AG04449 (cell line): Measurements from ENCODE around the gene TMEM51.

Source experiments
- CTCF ChIA-PET: fragments of 350-600 bp; formaldehyde crosslinking; extraction: SDS; loops from one replicate; lab custom pipeline; 2021; ENCODE audit warnings: antibody characterized with exemption; lab: Yijun Ruan, JAX
- POLR2A ChIA-PET: fragments of 400-600, 350-600 bp; formaldehyde crosslinking; extraction: SDS; loops from one replicate; lab custom pipeline; 2020; ENCODE audit warnings: antibody characterized with exemption, inconsistent platforms; lab: Yijun Ruan, JAX
- DNase-seq: peaks from one replicate; pipeline ENCODE4 v3.0.0-alpha.2; 2010; ENCODE audit warnings: low read depth, low spot score
- H3K4me3 ChIP-seq: 2 replicates; pipeline ENCODE4 v1.5.1; 2011; ENCODE audit warnings: low read depth, mild to moderate bottlenecking, control low read depth, low read length
- CTCF ChIP-seq: IDR thresholded peaks from one replicate; pipeline ENCODE4 v1.5.1; 2011; ENCODE audit warnings: mild to moderate bottlenecking, moderate library complexity, low read length, control low read depth, inconsistent platforms; ENCODE audit not compliant: insufficient read depth; ENCODE audit errors: missing control alignments

The TMEM51 gene

GRCh38 chr1:15188130-15188524 lies 34.6 kb downstream of the TMEM51 start:
- H3K4me3 ChIP-seq: no peak overlapping the region
- TF ChIP-seq CTCF: no peak
- DNase-seq: no peak
- CTCF ChIA-PET: interaction anchor here (1.4 to 1.6 kb wide), 2 partner anchors 34 to 35 kb away, joined by 3 read pairs; no protein-coding TSS in a partner anchor
- POLR2A ChIA-PET: no interaction called here

- ChIA-PET CTCF (interaction anchor here (1.3 to 1.6 kb wide), 3 partner anchors 20 to 36 kb away, joined by 3 to 4 read pairs (median 3); no protein-coding TSS in a partner anchor), POLR2A (no interaction called here)
- DNase-seq: no peak
- no peak overlapping the region for H3K4me3 ChIP-seq
- no peak for TF ChIP-seq CTCF
Observed at GRCh38 chr1:15188678-15189077, 35.1 kb downstream of the TMEM51 start.

GRCh38 chr1:15189692-15190370 lies 36.3 kb downstream of the TMEM51 start:
- no peak for TF ChIP-seq CTCF
- ChIA-PET CTCF (interaction anchor here (1.3 kb wide), 1 partner anchor 21 kb away, joined by 4 read pairs; no protein-coding TSS in a partner anchor), POLR2A (no interaction called here)
- no peak overlapping the region for H3K4me3 ChIP-seq
- DNase-seq: no peak

GRCh38 chr1:15191267-15191666 lies 37.7 kb downstream of the TMEM51 start:
- ChIA-PET CTCF (no interaction called here), POLR2A (no interaction called here)
- no peak for DNase-seq
- no peak overlapping the region for H3K4me3 ChIP-seq
- TF ChIP-seq CTCF: no peak

- ChIA-PET CTCF (no interaction called here), POLR2A (no interaction called here)
- no peak for DNase-seq
- no peak for TF ChIP-seq CTCF
- no peak overlapping the region for H3K4me3 ChIP-seq
Observed at GRCh38 chr1:15191770-15192169, 38.2 kb downstream of the TMEM51 start.

GRCh38 chr1:15192916-15193550 lies 39.5 kb downstream of the TMEM51 start:
- CTCF ChIA-PET: interaction anchor here (1.1 kb wide), 1 partner anchor 10 kb away, joined by 3 read pairs; no protein-coding TSS in a partner anchor
- no peak overlapping the region for H3K4me3 ChIP-seq
- DNase-seq: no peak
- no peak for TF ChIP-seq CTCF
- POLR2A ChIA-PET: no interaction called here
